ENCODE results near the gene FNBP1.

FNBP1 gene

DNA sequence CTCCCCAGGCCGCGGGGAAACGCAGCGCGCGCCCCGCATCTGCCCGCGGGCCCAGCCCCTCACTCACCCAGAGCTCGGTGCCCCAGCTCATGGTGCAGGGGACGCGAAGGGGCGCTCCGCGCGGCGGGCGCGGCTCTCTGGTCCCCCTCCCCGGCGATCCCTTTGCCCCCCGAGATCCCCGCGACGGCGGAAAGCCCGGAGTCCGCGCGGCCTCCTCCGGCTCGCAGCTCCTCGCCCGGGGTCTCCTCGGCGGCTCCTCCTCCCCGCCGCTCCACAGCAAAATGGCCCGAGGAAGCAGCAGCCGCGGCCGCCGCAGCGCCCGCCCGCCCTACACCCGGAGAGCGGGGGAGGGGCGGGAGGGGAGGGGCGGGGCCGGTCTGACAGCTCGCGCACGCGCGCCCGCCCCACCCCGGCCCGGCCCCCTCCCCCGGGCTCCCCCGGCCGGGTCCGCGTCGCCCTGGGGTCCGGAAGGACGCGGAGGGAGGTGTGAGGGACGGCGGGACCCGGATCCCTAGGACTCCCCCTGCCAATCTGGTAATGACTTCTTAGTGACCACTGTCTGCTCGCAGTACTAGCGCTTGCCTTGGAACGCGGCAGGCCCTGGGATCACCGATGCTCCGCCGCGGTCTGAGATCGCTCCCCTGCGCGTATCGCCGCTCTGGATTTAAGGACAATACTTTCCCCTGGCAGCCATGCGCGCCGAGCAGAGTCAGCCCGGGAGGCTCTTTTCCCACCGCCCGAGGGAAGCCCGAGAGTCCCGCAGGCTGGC is at the start of gene FNBP1:
FNBP1 (minus strand) TSS at position 305 of the 769 bp plus-strand sequence; CDS start at position 91, 214 bp downstream.
- DNase-seq (ENCODE audit: low read depth in 2 of 2): peak; percentile 70 to 80

DNA sequence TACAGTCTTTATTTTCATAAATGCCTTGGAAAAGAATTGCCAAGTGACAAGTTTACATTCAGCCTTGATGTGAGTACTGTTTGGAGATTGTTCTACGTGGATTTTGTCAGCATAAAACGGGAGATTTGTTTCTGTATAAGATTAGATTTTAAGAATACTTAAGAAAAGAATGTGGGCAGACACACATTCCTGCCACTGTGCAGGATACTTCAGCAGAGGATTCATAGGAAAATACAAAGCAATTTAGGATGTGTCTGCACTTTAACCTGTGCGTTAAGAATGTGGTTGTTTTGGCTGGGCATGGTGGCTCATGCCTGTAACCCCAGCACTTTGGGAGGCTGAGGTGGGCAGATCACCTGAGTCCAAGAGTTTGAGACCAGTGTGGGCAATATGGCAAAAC is 47.9 kb upstream of the FNBP1 start:
- DNase-seq (ENCODE audit: low read depth in 2 of 2): no peak

DNA sequence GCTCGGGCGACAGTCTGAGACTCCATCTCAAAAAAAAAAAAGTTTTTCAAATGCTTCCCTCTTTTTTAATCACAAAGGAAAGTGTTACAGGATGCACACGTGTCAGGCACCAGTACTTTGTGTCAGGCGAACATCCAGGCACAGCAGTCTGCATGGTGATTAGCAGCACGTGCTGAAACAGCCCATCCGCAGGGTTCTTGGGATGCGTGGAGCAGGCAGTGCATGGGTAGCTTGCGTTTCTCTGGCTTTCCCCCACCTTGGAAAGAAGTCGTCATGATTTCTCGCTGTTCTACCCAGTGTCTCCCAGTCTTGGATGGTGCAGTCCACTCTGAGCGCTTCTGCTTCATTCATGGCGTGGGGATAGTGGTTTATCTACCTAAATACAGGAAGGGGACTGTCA is 46.2 kb upstream of the FNBP1 start:
- DNase-seq (ENCODE audit: low read depth in 2 of 2): no peak

DNA sequence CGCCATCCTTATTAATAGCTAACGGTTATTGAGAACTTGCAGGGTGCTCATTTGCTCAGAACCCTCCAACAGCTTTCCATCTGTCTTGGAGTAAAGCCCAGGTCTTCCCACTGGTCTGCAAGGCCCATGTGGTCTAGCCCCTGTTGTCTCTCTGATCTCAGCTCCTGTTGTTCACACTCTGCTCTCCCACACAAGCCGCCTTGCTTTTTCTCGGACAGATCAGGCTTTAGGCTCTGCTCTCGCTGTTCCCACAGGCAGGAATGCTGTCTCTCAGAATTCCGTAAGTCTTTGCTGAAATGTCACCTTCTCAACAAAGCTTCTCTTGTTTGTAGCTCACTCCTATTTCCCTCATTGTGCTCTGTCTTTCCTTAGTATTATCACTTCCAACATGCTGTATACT is 45.1 kb upstream of the FNBP1 start:
- DNase-seq (ENCODE audit: low read depth in 2 of 2): no peak

DNA sequence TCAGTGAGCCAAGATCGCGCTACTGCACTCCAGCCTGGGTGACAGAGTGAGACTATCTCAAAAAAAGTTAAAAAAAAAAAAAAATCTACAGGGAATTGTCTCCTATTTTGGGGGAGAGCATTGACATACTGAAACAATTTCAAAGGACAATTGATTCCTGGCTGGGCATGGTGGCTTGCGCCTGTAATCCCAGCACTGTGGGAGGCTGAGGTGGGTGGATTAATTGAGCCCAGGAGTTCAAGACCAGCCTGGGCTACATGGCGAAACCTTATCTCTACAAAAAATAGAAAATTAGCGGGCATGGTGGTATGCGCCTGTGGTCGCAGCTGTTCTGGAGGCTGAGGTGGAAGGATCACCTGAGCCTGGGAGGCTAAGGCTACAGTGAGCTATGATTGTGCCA is 41.3 kb upstream of the FNBP1 start:
- no peak for DNase-seq (ENCODE audit: low read depth in 2 of 2)

DNA sequence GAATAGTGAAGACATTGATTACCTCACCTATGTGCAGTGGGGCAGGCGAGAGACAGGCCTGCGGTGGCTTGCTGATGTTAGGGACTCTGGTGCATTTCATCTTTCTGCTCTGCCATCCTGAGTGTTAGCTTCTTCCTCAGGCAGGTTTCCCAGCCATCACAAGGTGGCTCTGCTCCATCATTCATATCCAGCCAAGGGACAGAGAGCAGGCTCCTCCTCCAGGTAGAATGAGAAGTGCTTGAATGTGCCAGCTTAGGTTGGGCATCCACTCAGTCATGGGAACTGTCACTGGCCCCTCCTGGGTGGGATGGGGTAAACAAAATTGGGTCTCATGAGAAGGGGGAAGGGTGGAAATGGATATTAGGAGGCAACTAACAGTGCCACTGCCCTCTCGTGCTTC is 35.6 kb upstream of the FNBP1 start:
- DNase-seq (ENCODE audit: low read depth in 2 of 2): no peak

DNA sequence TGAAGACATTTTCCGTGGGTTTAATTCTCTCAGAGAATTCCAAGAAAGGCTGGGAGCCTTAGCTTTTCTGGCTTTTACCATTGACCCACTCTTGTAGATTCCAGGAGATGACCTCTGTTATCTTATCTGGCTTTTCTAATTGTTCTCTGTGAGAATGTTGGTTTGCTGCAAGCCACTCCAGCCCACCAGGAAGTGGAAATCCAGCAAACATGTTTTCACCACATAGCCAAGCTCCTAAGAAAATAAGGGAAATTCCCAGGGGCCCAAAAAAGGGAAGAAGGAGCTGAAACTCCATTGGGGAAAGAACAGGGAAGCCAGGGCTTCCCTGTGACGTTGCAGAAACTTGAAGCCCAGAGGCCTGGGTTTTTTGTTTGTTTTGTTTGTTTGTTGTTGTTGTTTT is 30.4 kb upstream of the FNBP1 start:
- no peak for DNase-seq (ENCODE audit: low read depth in 2 of 2)

DNA sequence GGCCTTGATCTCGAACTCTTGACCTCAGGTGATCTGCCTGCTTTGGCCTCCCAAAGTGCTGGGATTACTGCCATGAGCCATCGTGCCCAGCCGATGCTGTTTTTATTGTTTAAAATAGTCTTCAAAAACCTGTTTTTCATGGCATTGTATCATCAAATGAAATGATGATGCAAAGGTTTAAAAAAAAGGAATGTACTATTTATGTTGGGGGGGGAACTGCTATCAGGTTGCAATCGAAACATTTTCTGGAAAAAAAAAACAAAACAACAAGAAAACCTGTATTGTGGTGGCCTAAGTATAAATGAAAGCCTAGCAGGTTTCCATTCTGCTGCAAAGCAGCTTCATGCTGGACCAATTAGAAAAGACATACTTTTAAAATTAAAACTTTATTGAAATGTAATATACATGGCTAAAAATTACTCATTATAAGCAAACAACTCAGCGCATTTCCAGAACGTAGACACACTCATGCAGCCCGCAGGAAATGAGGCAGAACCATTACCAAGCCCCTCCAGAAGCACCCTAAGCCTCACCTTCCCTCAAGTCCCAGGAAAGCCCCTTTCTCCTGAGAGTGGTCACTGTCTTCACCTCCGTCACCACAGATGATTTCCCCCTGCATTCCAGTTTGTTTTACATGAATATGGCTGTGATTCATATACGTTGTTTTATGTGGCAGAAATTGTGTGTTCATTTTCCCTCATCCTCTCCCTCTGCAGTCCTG is 29.7 kb upstream of the FNBP1 start:
- no peak for DNase-seq (ENCODE audit: low read depth in 2 of 2)

DNA sequence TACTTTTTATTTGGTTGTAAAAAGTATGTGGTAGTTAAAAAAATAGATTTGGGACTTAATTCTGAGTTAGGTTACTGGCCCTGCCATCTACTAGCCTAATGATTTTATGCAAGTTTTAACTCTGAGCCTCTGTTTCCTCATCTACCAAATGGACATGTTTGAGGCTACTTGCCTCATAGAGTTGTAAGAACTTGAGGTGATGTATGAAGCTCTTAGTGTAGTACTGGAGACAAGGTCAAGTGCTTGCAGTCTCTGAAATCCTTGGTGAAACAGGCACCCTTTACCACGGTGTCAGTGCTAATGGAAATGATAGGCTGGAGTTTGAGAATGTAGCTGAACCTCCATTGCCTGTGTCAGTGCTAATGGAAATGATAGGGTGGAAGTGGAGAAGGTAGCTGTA is 26.1 kb upstream of the FNBP1 start:
- no peak for DNase-seq (ENCODE audit: low read depth in 2 of 2)

DNA sequence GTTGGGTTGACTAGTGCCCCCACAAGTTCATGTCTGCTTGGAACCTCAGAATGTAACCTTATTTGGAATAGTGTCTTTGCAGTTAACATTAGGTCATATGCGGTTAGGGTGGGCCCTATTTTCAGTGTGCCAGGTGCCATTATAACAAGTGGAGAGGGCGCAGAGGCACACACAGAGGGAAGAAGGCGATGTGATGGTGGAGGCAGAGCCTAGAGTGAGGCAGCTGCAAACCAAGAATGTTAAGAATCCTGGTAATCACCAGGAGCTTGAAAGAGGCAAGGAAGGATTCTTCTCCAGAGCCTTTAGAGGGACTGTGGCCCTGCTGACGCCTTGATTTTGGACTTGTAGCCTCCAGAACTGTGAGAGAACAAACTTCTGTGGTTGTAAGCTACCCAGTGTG is 21.6 kb upstream of the FNBP1 start:
- no peak for DNase-seq (ENCODE audit: low read depth in 2 of 2)

DNA sequence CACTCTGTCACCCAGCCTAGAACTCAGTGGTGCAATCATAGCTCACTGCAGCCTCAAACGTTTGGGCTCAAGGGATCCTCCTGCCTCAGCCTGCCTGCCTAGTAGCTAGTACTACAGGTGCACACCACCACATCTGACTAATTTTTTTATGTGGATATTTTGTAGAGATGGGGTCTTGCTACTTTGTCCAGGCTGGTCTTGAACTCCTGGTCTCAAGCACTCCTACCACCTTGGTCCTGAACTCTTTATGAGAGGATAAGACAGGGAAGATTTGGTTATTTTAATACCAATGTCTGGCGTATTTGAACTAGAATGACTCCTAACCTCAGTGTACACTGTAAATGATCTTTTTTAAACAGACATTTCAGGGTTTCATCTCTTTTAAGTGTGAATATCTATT is 19.8 kb upstream of the FNBP1 start:
- DNase-seq (ENCODE audit: low read depth in 2 of 2): no peak

DNA sequence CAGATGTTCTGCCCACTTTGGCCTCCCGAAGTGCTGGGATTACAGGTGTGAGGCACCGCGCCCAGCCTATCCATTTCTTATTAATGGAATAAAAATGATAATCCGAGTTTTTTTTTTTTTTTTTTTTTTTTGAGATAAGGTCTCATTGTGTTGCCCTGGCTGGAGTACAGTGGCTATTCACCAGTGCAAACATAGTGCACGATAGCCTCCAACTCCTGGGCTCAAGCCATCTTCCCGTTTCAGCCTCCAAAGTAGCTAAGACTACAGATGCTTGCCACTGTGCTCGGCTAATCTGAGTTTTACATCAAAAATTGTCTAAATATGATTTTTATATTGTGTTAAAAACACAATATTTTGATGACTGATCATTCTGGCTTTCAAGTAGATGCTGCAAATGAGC is 17.3 kb upstream of the FNBP1 start:
- DNase-seq (ENCODE audit: low read depth in 2 of 2): no peak

DNA sequence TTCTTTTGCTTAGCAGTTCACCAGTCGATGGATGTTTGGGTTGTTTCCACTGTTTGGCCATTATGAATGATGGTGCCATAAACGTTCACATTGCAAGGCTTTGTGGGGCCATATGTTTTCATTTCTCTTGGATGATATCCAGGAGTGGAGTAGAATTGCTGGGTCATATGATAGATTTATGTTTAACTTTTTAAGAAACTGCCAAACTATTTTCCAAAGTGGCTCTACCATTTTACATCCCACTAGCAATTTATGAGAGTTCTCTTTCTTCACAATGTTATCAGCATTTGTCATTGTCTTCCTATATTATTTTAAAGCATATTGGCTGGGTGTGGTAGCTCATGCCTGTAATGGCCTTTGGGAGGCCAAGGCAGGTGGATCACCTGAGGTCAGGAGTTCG is 15.9 kb upstream of the FNBP1 start:
- no peak for DNase-seq (ENCODE audit: low read depth in 2 of 2)

DNA sequence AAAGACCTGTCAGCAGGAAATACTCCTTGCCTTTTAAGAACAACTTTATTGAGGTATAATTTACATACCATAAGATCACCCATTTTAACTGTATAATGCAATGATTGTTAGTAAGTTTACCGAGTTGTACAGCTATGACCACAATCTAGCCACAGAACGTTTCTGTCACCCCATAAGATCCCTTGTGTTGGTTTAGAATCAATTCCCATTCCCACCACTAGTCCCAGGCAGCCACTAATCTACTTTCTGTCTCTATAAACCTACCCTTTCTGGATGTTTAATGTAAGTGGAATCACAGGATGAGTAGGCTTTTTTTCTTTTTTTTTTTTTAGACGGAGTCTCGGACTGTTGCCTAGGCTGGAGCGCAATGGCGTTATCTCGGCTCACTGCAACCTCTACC is 15.2 kb upstream of the FNBP1 start:
- no peak for DNase-seq (ENCODE audit: low read depth in 2 of 2)

DNA sequence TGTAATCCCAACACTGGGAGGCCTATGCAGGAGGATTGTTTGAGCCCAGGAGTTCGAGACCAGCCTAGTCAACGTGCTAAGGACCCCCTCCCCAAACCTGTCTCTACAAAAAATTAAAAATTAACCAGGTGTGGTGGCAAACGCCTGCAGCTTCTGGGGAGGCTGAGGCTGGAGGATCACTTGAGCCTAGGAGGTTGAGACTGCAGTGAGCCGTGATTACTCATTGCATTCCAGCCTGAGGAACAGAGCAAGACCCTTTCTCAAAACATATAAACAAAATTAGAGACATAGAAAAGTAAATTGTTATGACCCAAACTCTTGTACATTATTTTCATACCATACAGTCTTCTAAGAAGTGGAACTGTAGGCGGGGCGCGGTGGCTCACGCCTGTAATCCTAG is 11.8 kb upstream of the FNBP1 start:
- no peak for DNase-seq (ENCODE audit: low read depth in 2 of 2)

DNA sequence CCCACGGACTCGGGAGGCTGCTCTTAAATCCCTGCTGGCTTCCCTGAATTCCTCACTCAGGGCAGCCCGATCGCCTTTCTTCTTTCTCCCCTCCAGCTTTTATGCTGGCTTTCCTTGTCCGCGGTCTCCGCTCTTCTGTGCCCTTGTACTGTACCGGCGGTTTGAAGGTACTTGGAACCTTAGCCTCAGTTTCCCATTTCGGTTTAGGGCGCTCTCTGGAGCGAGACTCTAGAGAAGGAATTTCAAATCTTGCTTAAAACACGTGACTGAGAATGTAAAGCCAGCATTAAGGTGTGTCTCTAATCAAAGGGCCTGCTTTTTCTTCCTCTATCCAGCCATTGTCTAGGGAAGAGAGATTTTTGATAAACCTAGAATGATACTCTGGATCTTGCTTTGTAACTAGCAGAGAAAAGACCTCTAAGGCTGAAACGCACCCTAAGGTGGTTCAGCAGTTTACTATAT is 11.4 kb upstream of the FNBP1 start:
- DNase-seq (ENCODE audit: low read depth in 2 of 2): no peak

DNA sequence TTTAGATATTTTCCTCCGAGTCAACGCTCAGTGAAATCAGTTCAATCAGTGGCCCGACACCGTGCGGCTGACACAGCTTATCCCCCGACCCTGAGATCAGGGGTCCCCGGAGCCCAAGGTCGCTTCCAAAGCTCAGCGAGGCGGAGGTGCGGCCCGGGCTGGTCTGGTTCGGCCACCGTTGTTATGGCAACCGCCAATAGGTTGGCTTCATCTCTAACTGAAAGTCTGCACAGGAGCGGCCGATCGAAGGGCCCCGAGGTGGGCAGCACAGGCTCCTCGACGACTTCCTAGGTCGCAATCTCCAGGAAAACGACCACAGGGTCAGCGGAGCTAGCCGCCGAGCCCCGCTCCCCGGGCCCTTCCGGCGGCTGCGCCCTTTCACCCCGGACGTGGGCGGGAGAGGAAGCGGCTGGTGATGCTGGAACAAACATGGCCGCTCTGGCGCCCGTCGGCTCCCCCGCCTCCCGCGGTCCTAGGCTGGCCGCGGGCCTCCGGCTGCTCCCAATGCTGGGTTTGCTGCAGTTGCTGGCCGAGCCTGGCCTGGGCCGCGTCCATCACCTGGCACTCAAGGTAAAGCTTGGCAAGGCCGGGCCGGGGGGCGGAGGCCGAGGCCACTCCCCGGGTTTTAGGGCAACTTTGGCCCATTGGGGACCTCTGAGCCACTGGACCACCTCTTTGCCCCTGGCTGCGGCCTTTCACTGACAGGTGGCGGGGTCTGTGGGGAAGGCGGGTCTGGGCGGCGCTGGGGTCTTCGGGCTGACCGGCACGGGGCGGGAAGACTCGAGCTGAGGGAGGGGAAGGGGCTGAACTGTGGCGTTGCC is 10.7 kb upstream of the FNBP1 start, which contains the start of gene GPR107:
GPR107 (plus strand) TSS at position 403 of the 821 bp plus-strand sequence; CDS start at position 430, 27 bp downstream.
- peak; percentile 68 to 74 for DNase-seq (ENCODE audit: low read depth in 2 of 2)

DNA sequence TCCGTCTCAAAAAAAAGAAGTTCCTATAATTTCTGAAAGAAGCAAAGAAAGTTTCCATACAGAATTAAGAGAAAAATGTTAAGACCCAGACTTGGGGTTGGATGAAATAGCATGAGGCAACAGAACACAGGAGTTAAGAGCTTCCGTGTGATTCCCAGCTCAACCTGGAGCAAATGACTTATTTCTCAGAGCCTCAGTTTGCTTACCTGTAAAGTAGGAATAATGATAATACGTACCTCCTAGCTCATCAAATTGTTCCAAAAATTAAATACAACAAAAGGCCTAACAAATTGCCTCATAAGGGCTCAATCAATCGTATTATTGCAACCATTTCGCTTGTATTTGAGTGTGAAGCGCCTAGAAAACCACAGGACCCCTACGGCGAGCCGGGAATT is 10.1 kb upstream of the FNBP1 start:
- no peak for DNase-seq (ENCODE audit: low read depth in 2 of 2)

DNA sequence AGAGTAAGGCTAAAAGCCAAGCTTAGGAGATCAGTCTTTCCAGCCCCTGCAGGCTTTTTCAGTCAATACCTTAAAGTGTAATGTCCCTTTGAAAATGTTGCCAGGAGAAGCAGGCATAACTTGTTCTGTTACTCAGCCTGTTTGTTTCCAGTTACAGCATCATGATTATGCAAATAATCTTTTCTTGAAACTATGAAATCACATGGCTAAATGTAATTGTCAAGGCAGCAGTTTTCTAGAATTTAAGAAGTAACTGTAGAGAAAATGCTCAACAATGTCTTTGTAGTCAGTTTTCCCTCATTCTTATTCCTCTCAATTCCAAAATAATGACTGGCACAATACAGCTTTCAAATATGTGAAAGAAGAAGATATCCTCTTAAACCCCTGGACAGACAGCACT is 8.9 kb upstream of the FNBP1 start:
- DNase-seq (ENCODE audit: low read depth in 2 of 2): no peak

DNA sequence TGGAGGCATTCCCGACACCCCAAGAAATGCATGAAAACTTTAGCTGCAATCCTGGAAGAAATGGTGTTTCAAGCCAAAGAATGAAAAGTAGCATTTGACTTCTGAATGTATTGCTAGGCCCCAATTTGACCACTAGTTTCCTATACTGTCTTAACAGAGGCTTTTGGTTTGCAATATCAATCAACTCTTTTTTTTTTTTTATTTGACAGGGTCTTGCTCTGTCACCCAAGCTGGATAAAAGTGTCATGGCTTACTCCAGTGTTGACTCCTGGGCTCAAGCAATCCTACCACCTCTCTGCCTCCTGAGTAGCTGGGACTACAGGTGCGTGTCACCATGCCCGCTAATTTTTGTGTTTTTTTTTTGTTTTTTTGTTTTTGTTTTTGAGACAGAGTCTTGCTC is 7.5 kb upstream of the FNBP1 start:
- no peak for DNase-seq (ENCODE audit: low read depth in 2 of 2)

DNA sequence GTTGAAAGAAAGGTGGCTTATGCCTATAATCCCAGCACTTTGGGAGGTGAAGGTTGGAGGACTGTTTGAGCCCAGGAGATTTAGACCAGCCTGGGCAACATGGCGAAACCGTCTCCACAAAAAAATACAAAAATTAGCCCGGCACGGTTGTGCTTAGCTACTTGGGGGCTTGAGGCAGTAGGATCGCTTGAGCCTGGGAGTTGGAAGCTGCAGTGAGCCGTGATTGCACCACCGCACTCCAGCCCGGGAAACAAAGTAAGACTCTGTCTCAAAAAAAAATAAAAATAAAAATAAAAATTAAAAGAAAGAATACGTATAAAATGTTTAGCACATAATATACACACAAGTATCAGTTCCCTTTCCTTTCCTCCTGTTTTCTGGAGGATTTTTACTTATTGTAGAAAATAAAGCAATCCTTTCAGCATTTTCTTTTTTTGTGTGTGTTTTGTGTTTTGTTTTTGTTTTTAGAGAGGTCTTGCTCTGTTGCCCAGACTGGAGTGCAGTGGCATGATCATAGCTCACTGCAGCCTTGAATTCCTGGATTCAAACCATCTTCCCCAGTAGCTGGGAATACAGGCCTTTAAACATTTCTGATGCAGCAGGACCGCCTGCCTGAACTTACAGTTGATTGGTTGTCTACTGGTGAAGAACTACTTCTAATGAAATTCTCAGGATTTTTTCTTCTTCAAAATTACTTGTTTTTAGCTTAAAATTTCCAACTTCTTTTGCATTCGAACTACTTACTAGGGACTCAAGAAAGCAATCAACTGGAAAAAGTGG is 6.6 kb upstream of the FNBP1 start:
- no peak for DNase-seq (ENCODE audit: low read depth in 2 of 2)

Data from stimulated activated CD4-positive, alpha-beta T cell treated with anti-CD3 and anti-CD28 coated beads, Interleukin-1b, Interleukin-23, amount 100 ng/mL, for 4 hours (primary cell).